ENCODE results near the gene GRAMD2B. TPM values are rescaled to one million over a fixed set of nuclear protein-coding genes. Genes with fewer than 3 reads are reported as not detected.

The GRAMD2B gene
- total RNA-seq, 1 experiment from 2014 or later, result 6.7 TPM

DNA sequence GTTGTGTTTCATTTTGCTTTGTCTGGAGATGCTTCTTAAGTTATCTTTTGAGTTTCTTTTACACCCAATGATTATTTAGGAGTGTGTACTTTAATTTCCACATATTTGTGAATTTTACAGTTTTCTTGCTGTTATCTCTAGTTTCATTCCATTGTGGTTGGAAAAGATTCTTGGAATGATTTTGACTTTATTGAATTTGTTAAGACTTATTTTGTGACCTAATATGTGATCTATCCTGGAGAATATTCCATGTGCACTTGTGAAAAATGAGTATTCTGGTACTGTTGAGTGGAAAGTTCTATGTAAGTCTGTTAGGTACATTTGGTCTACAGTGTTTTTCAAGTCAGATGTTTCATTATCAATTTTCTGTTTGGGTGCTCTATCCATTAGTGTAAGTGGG, 24.4 kb upstream of the GRAMD2B start:
- H3K18ac ChIP-seq (ENCODE audit: insufficient read length, low read depth, low read length), result no peak overlapping the region
- H3K14ac ChIP-seq (ENCODE audit: insufficient read depth, low read length), result no peak overlapping the region
- no peaks in the 10 kb centered on the region for H3K27me3 ChIP-seq (ENCODE audit: insufficient read depth, low read length)
- no peaks in the 10 kb centered on the region for H3K79me2 ChIP-seq (ENCODE audit: insufficient read depth, low read length)
- no peak overlapping the region for H4K91ac ChIP-seq (ENCODE audit: insufficient read length, low read depth, low read length)
- no peak overlapping the region for H3T11ph ChIP-seq (ENCODE audit: low read length)
- H3K9me3 ChIP-seq (ENCODE audit: control insufficient read depth, low read depth, low read length), result no peaks in the 10 kb centered on the region
- H2BK5ac ChIP-seq (ENCODE audit: insufficient read length, low read length), result no peak overlapping the region
- H3K56ac ChIP-seq (ENCODE audit: insufficient read length, low read depth, low read length), result no peak overlapping the region
- H2BK12ac ChIP-seq (ENCODE audit: insufficient read length, low read depth, low read length), result no peak overlapping the region
- H3K4me2 ChIP-seq (ENCODE audit: insufficient read depth, insufficient read length, low read length), result no peak overlapping the region
- TF ChIP-seq, protein P1, sequence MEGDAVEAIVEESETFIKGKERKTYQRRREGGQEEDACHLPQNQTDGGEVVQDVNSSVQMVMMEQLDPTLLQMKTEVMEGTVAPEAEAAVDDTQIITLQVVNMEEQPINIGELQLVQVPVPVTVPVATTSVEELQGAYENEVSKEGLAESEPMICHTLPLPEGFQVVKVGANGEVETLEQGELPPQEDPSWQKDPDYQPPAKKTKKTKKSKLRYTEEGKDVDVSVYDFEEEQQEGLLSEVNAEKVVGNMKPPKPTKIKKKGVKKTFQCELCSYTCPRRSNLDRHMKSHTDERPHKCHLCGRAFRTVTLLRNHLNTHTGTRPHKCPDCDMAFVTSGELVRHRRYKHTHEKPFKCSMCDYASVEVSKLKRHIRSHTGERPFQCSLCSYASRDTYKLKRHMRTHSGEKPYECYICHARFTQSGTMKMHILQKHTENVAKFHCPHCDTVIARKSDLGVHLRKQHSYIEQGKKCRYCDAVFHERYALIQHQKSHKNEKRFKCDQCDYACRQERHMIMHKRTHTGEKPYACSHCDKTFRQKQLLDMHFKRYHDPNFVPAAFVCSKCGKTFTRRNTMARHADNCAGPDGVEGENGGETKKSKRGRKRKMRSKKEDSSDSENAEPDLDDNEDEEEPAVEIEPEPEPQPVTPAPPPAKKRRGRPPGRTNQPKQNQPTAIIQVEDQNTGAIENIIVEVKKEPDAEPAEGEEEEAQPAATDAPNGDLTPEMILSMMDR (conservative IDR thresholded peaks at IDR 0.05), result no peak
- no peak for DNase-seq
- Mint-ChIP-seq H3K36me3 (ENCODE audit: insufficient read depth in 1 of 3, low read depth in 3 of 3) (peaks cover 5 to 22% (median 7%) of the 10 kb centered on the region in 3 experiments; a peak in 6 of 7 replicates), H3K4me3 (no peak overlapping the region), H3K27me3 (ENCODE audit: low read depth) (no peaks in the 10 kb centered on the region), H3K4me1 (peaks cover 11 to 12% of the 10 kb centered on the region in 2 experiments), H3K9me3 (peaks cover 23 to 25% of the 10 kb centered on the region in 2 experiments), H3K27ac (no peak overlapping the region)
- no peak overlapping the region for H2AFZ ChIP-seq (ENCODE audit: low read length)
- no peak overlapping the region for H2BK15ac ChIP-seq (ENCODE audit: low read depth, low read length)
- H3K4me1 ChIP-seq (ENCODE audit: insufficient read depth, low read length), result no peaks in the 10 kb centered on the region
- no peaks in the 10 kb centered on the region for H4K20me1 ChIP-seq (ENCODE audit: control insufficient read depth, insufficient read depth, insufficient read length)
- no peaks in the 10 kb centered on the region for H3K79me1 ChIP-seq (ENCODE audit: insufficient read depth, low read depth, low read length, poor library complexity, severe bottlenecking)
- H3K27ac ChIP-seq (ENCODE audit: insufficient read length, low read depth, low read length), result no peak overlapping the region
- no peak overlapping the region for H2BK120ac ChIP-seq (ENCODE audit: low read depth, low read length, poor library complexity, severe bottlenecking)
- no peak overlapping the region for H3K9ac ChIP-seq (ENCODE audit: extremely low read depth, insufficient read length, low read length)
- no peak overlapping the region for H3K4ac ChIP-seq (ENCODE audit: low read depth, low read length)
- H3K23ac ChIP-seq (ENCODE audit: insufficient read length, low read depth, low read length), result no peak overlapping the region
- no peaks in the 10 kb centered on the region for H3K23me2 ChIP-seq (ENCODE audit: insufficient read length, low read depth, low read length, poor library complexity, severe bottlenecking)
- no peak overlapping the region for H2AK5ac ChIP-seq (ENCODE audit: insufficient read length, low read length)
- no peak overlapping the region for H4K5ac ChIP-seq (ENCODE audit: insufficient read length, low read depth, low read length)
- no peak overlapping the region for H4K8ac ChIP-seq (replicated peaks; ENCODE audit: insufficient read length, low read depth, low read length)
- H2BK20ac ChIP-seq (ENCODE audit: low read depth, low read length, poor library complexity, severe bottlenecking), result no peak overlapping the region
